ENCODE data around the gene ABCA1.
A peak's percentile ranks its signal among the peaks of the same experiment; 100 is the strongest.
"Not testable (repeated sequence)": the region's sequence is repeated elsewhere in the genome, so short reads cannot be mapped to it uniquely, and the experiment has no call there.

The ABCA1 gene, protein sequence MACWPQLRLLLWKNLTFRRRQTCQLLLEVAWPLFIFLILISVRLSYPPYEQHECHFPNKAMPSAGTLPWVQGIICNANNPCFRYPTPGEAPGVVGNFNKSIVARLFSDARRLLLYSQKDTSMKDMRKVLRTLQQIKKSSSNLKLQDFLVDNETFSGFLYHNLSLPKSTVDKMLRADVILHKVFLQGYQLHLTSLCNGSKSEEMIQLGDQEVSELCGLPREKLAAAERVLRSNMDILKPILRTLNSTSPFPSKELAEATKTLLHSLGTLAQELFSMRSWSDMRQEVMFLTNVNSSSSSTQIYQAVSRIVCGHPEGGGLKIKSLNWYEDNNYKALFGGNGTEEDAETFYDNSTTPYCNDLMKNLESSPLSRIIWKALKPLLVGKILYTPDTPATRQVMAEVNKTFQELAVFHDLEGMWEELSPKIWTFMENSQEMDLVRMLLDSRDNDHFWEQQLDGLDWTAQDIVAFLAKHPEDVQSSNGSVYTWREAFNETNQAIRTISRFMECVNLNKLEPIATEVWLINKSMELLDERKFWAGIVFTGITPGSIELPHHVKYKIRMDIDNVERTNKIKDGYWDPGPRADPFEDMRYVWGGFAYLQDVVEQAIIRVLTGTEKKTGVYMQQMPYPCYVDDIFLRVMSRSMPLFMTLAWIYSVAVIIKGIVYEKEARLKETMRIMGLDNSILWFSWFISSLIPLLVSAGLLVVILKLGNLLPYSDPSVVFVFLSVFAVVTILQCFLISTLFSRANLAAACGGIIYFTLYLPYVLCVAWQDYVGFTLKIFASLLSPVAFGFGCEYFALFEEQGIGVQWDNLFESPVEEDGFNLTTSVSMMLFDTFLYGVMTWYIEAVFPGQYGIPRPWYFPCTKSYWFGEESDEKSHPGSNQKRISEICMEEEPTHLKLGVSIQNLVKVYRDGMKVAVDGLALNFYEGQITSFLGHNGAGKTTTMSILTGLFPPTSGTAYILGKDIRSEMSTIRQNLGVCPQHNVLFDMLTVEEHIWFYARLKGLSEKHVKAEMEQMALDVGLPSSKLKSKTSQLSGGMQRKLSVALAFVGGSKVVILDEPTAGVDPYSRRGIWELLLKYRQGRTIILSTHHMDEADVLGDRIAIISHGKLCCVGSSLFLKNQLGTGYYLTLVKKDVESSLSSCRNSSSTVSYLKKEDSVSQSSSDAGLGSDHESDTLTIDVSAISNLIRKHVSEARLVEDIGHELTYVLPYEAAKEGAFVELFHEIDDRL (N-terminal part only)

DNA sequence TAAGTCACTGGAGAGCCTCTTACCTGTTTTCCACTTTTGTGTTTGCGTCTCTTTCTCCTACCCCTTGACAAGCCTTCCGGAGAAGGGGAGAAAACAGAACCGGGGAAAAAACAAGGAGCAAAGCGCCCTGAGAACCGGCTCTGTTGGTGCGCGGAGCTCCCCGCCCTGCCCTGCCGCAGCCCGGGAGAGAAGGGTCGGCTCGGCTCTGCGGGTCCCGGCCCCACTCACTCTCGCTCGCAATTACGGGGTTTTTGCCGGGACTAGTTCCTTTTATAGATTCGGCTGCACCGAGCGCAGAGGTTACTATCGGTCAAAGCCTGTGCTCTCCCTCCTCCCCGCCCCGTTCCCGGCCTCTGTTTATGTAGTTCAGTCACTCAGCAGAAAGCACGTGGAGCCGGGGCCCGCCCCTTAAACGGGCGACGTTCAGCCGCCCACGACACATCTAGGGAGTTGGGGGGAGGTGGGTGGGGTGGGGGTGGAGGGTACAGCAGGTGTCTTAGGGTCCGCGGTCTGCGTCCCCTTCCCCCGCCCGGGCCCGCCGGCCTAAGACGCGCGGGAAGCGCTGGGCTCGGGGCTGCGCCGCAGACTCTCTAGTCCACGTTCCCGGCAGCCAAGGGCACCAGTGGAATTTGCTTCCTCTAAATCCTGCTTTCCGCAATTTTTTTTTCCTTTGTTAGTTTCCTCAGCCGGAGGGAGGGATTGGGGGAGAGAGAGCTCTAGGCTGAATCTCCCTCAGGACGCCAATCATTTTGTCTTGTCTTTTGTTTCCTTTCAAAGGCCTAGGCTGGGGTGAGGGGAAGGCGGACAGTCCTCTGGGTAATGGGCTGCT lies at the start of gene ABCA1:
ABCA1 (minus strand) TSS at position 244 of the 829 bp plus-strand sequence. CDS start 24,476 bp downstream, outside the sequence.
- no peaks in the 10 kb centered on the region for H3K9me3 ChIP-seq (ENCODE audit: insufficient read depth, low read depth, low read length)
- peak within 1 kb of the TSS; percentile 83 for H3K9ac ChIP-seq (ENCODE audit: low read depth, low read length)
- peaks cover 3% of the 10 kb centered on the region; the same call in 1 of the 2 replicates for H3K36me3 ChIP-seq (ENCODE audit: insufficient read depth, low read depth, low read length)

DNA sequence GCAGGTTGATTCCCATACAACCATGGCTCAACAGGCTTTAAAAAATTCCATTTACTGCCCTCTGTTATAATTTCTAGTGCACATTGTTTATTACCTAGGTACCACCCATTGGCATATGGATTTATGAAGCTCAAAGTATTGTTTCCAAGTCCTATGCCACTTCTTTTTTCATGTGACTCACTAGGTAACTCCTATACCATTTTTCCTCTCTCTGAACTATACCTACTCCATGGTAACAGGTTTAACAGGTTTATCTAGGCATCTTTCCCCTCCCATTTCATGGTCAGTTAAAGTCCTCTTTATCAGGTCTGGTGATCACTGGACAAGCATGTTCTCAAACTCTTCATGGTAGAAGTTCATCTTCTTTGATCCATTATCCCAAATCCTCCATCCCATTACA lies 49.6 kb upstream of the ABCA1 start:
- Histone ChIP-seq H3K9me3 (ENCODE audit: insufficient read depth, low read depth, low read length) (no peaks in the 10 kb centered on the region), H3K4me3 (ENCODE audit: low read length) (no peak overlapping the region), H3K9ac (ENCODE audit: low read depth, low read length) (no peak overlapping the region), H3K4me1 (ENCODE audit: insufficient read depth, low read length) (no peaks in the 10 kb centered on the region), H3K36me3 (ENCODE audit: insufficient read depth, low read depth, low read length) (no peaks in the 10 kb centered on the region), H3K27ac (ENCODE audit: low read length) (no peak overlapping the region), H3K27me3 (ENCODE audit: insufficient read depth, low read length) (no peaks in the 10 kb centered on the region)

More for the DNA sequence above, at the start of gene ABCA1:
- Histone ChIP-seq H3K27ac (ENCODE audit: low read length) (no peak within 1 kb of the TSS), H3K4me1 (ENCODE audit: insufficient read depth, low read length) (peaks cover 7% of the 10 kb centered on the region; the same call in 1 of the 2 replicates), H3K4me3 (ENCODE audit: low read length) (peak within 1 kb of the TSS; percentile 86), H3K27me3 (ENCODE audit: insufficient read depth, low read length) (peaks cover 19% of the 10 kb centered on the region; the same call in 1 of the 2 replicates)

DNA sequence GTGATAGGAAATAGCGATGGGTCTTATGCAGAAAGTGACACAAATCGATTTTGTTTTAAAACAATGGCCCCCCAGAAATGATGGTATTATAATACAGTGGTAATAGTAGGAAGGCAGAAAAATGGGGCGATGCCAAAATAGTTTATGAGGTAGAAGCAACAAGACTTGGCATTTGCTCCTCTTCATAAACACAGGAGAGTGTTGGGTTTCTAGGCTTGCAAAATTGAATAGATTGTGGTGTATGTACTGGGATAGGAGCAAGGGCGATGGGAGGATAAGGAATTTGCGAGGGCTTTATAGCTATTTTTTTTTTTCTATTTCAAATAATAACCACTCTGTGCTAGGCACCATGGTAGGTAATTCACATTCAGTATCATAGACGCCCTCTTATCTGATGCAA lies 49.2 kb upstream of the ABCA1 start:
- Histone ChIP-seq H3K9me3 (ENCODE audit: insufficient read depth, low read depth, low read length) (no peaks in the 10 kb centered on the region), H3K27me3 (ENCODE audit: insufficient read depth, low read length) (no peaks in the 10 kb centered on the region), H3K4me3 (ENCODE audit: low read length) (no peak overlapping the region), H3K27ac (ENCODE audit: low read length) (no peak overlapping the region), H3K4me1 (ENCODE audit: insufficient read depth, low read length) (no peaks in the 10 kb centered on the region), H3K36me3 (ENCODE audit: insufficient read depth, low read depth, low read length) (no peaks in the 10 kb centered on the region), H3K9ac (ENCODE audit: low read depth, low read length) (no peak overlapping the region)

DNA sequence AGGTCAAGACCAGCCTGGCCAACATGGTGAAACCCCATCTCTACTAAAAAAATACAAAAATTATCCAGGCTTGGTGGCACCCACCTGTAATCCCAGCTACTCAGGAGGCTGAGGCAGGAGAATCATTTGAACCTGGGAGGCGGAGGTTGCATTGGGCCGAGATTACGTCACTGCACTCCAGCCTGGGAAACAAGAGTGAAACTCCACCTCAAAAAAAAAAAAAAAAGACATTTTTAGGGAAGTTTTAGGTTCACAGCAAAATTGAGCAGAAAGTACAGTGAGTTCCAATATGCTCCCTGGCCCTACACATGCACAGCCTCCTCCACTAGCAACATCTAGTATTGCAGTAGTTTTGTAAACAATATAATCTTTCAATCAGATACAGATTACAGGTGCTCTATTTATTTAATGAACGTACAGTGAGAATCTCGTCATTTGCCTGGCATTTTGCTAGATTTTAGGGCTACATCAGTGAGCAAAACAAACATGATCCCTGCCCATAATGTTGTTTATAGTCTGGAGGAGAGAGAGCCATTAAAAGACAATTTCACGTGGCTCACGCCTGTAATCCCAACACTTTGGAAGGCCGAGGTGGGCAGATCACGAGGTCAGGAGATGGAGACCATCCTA lies 48.1 kb upstream of the ABCA1 start:
- not testable (repeated sequence) for H3K27me3 ChIP-seq (ENCODE audit: insufficient read depth, low read length); H3K27ac ChIP-seq (ENCODE audit: low read length); H3K9me3 ChIP-seq (ENCODE audit: insufficient read depth, low read depth, low read length); H3K36me3 ChIP-seq (ENCODE audit: insufficient read depth, low read depth, low read length); H3K4me1 ChIP-seq (ENCODE audit: insufficient read depth, low read length); H3K9ac ChIP-seq (ENCODE audit: low read depth, low read length); H3K4me3 ChIP-seq (ENCODE audit: low read length)

DNA sequence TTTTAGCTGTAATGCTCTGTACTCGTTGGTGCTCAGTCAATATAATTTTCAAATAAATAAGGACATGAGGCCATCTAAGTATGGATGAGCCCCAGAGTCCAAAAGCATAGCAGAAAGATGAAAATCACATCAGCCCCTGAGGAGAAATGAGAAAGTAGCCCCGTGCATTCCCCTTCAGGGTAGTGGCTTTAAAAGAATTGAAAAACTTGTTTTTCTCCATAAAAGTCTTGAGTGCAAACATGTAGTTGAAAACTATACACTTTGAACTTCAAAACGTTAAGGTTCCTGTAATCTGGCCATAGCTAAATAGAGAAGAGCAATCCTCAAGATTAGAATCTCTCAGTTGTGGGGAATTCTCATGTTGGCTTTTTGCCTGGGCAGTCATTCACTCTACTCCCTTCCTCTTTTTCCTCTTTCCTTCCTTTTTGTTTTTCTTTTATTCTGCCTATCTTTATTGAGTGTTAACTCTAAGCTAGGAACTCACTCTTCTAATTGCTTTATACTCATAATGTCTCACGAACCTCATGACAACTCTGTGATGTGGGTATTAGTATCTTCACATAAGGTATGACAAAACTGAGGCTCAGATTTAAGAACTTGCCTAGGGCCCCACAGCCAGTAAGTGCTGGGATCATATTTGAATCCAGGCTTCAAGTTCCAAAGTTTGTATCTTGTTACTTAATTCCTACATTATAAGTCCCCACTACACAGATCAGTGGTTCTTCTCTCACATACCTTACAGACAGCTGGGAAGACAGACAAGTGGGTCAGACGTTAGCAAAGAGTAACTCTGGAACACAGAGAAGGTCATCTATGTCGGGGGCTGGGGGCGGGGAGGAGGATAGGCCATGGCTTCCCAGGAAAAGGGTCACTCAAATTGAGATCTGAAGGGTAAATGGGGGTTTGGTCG lies 46.4 kb upstream of the ABCA1 start:
- H3K27me3 ChIP-seq (ENCODE audit: insufficient read depth, low read length): no peaks in the 10 kb centered on the region
- H3K4me3 ChIP-seq (ENCODE audit: low read length): no peak overlapping the region
- H3K9ac ChIP-seq (ENCODE audit: low read depth, low read length): no peak overlapping the region
- no peaks in the 10 kb centered on the region for H3K9me3 ChIP-seq (ENCODE audit: insufficient read depth, low read depth, low read length)
- no peaks in the 10 kb centered on the region for H3K36me3 ChIP-seq (ENCODE audit: insufficient read depth, low read depth, low read length)
- peaks cover 10% of the 10 kb centered on the region; the same call in 1 of the 2 replicates for H3K4me1 ChIP-seq (ENCODE audit: insufficient read depth, low read length)
- no peak overlapping the region for H3K27ac ChIP-seq (ENCODE audit: low read length)

DNA sequence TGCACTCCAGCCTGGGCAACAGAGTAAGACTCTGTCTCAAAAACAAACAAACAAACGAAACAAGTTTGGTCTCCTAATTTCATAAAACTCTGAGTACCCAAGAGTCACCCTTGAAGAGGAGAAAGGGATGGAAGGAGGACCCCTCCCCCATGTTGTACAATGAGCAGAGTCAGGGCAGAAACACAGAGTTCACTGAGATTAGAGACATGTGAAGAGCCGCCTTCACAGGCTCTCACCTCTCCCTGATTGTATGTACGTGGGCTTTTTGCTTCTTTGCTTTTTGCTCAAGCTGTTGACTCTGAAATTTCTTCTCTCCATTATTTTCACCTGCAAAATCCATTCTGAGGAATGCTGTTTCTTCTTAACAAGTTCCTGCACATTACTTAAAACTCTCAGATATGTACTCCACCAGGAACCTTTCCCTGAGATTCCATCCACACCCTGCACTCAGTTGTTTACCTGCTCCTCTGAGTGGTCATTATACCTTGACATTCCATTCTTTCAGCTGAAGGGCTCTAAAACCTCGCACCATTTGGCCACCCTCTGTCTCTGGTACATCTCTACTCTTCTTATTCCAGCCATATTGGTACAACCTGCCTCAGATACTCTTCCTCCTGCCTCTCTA lies 44.4 kb upstream of the ABCA1 start:
- Histone ChIP-seq H3K9me3 (ENCODE audit: insufficient read depth, low read depth, low read length) (no peaks in the 10 kb centered on the region), H3K4me3 (ENCODE audit: low read length) (no peak overlapping the region), H3K27ac (ENCODE audit: low read length) (no peak overlapping the region), H3K9ac (ENCODE audit: low read depth, low read length) (no peak overlapping the region), H3K4me1 (ENCODE audit: insufficient read depth, low read length) (peaks cover 15% of the 10 kb centered on the region; the same call in 1 of the 2 replicates), H3K36me3 (ENCODE audit: insufficient read depth, low read depth, low read length) (no peaks in the 10 kb centered on the region), H3K27me3 (ENCODE audit: insufficient read depth, low read length) (no peaks in the 10 kb centered on the region)

DNA sequence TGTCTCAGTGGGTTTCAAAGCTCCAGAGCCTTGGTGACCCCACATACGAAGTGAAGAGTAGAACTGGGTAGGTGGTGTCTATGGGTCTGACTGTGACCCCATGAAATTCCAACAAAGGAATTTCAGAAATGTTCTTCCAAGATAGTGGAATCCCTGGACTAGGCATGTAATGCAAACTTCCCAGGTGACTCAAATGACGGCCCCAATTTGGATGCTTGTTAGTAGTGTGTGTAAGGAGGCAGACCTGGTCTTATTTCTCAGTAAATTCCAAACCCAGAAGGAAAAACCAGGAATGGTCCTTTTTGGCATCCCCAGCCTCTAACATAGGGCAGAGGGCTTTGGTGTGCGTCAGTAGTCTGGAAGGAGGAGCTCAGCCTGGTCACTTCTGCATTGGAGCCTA lies 43.6 kb upstream of the ABCA1 start:
- no peak overlapping the region for H3K27ac ChIP-seq (ENCODE audit: low read length)
- H3K9ac ChIP-seq (ENCODE audit: low read depth, low read length): no peak overlapping the region
- H3K27me3 ChIP-seq (ENCODE audit: insufficient read depth, low read length): no peaks in the 10 kb centered on the region
- peaks cover 15% of the 10 kb centered on the region; the same call in 1 of the 2 replicates for H3K4me1 ChIP-seq (ENCODE audit: insufficient read depth, low read length)
- no peaks in the 10 kb centered on the region for H3K9me3 ChIP-seq (ENCODE audit: insufficient read depth, low read depth, low read length)
- no peaks in the 10 kb centered on the region for H3K36me3 ChIP-seq (ENCODE audit: insufficient read depth, low read depth, low read length)
- no peak overlapping the region for H3K4me3 ChIP-seq (ENCODE audit: low read length)

DNA sequence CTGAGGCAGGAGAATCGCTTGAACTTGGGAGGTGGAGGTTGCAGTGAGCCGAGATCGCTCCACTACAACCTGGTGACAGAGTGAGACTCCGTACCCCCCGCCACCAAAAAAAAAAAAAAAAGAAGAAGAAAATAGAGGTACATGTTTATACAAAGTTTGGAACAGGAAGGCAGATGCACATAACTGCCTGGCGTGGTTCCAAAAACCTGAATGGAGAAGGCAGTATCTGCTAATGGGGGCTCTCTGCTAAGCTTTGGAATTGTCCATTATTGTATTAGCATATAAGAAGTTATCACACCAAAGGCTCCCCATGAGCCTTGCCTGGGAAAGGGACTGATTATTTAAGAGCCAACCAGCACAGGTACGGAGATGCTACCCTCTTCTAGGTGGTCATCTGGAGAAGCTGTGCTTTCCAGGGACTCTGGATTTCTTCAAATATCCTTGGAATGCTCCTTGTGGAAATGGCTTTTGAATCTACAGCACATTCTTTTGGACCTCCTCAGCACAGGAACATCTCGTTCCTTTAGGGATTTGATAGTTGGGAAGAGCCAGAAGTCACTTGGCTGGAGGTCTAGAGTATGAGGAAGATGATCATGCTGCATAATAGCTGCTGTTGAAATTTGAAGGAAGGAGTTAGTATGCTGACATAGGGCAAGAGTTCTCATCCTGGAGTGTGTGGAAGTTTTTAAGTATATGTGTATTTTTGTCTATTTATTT lies 42.5 kb upstream of the ABCA1 start:
- Histone ChIP-seq H3K9ac (ENCODE audit: low read depth, low read length) (no peak overlapping the region), H3K36me3 (ENCODE audit: insufficient read depth, low read depth, low read length) (no peaks in the 10 kb centered on the region), H3K9me3 (ENCODE audit: insufficient read depth, low read depth, low read length) (no peaks in the 10 kb centered on the region), H3K4me1 (ENCODE audit: insufficient read depth, low read length) (peaks cover 15% of the 10 kb centered on the region; the same call in 1 of the 2 replicates), H3K27ac (ENCODE audit: low read length) (no peak overlapping the region), H3K27me3 (ENCODE audit: insufficient read depth, low read length) (no peaks in the 10 kb centered on the region), H3K4me3 (ENCODE audit: low read length) (no peak overlapping the region)

DNA sequence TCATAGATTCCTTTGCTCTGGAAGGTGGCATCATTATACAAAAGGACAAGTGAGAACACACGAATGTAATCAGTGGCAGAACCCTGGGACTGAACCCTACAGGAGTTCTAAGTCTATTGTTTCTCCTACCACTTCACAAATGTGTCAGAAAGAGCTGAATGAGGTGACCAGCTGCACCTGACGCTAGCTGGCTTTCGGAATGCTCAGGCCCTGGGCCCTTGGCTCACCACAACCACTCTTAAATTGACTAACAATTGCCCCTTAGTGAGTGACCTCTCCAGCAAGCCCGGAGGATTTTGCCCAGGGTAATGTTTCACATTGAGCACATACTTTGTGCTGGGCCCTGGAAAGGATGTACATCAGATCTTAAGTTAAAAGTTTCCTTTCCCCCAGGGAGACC lies 41.2 kb upstream of the ABCA1 start:
- Histone ChIP-seq H3K27me3 (ENCODE audit: insufficient read depth, low read length) (no peaks in the 10 kb centered on the region), H3K4me3 (ENCODE audit: low read length) (peak overlapping the region; percentile 94), H3K4me1 (ENCODE audit: insufficient read depth, low read length) (peaks cover 15% of the 10 kb centered on the region; the same call in 1 of the 2 replicates), H3K9ac (ENCODE audit: low read depth, low read length) (peak overlapping the region; percentile 94; the same call in 1 of the 2 replicates), H3K9me3 (ENCODE audit: insufficient read depth, low read depth, low read length) (no peaks in the 10 kb centered on the region), H3K27ac (ENCODE audit: low read length) (no peak overlapping the region), H3K36me3 (ENCODE audit: insufficient read depth, low read depth, low read length) (no peaks in the 10 kb centered on the region)

All from iPS-20b (cell line).